GM19025 (cell line): Measurements from ENCODE around the gene AMBP.

Experiments
- ATAC-seq: cut with Tn5 transposase; IDR thresholded peaks from one replicate; pipeline ENCODE4 v1.9.1; 2021; ENCODE audit warnings: mild to moderate bottlenecking, low read depth, moderate library complexity; ENCODE audit not compliant: unreplicated experiment

Gene AMBP

DNA sequence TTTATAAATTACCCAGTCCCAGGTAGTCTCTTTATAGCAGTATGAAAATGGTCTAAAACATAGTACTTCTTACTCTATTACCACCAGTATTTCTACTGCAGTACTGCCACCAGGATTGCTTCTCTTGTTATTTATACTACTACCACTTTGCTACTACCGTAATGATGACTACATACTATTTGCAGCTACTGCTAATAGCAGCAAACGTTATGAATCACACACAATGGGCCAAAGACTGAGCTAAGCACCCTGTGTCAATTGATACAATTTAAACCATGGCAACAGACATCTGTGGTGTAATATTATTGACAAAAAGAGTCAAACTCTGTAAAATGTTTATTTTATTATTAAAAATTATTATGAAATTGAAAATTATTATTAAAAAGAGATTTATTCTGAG is 36.3 kb upstream of the AMBP start:
- ATAC-seq, result no peak

DNA sequence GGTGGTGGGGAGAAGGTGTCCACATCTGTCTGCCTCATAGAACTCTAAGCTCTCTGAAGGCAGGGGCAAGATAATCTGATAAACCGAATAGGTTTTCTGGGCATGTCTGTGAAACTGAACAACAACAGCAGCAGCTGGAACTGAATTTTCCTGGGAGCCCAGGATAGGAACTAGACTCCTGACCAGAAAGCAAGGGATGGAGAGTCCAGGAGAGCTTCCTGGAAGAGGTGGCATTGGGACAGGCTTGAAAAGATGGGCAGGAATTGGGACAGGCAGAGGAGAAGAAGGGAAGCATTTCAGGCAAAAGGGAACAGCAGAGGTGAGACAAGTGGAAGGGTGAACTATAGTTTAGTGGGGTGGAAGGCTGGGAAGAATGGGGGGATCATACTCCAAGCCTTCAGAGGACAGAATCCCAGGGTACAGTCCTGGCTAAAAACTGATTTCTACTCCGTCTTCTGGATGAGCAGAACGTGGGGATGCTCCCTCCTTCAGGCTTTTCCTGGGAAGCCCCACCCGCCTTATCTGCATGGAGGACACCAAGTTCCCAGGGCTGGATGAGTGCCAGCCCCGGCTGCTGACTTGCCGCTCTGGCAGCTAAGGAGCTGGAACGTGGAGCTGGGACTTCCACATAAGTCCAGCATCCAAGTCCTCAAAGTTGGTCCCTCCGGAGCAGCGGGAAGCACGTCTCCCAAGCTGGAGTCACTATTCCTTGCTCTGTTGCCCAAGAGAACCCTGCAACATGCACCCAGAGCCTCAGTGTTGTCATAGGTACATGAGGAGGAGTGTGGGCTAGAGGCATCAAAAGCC is 34.9 kb upstream of the AMBP start:
- ATAC-seq, result no peak

DNA sequence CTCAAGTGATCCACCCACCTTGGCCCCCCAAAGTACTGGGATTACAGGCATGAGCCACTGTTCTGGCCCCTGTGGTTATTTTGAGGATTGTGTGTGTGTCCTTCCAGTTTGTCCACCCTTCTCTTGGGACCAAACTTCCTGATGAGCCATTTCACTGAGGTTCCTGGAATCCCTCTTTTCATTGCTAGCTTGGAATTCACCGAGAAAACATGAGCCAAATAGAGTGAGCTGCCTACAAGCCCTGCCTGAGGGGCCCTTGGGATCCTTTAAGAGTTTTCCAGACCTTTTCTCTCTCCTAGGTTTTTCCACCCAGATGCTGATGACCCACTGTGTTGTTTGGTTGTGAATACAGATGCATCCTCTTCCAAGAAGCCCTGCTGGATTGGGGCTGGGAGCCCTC is 34.2 kb upstream of the AMBP start:
- ATAC-seq, result no peak

- no peak for ATAC-seq
Observed at GRCh38 chr9:114110180-114110579, 32.1 kb upstream of the AMBP start.

- no peak for ATAC-seq
Observed at GRCh38 chr9:114109124-114109523, 31.0 kb upstream of the AMBP start.

- ATAC-seq, result no peak
Observed at GRCh38 chr9:114108016-114108833, 30.1 kb upstream of the AMBP start.

DNA sequence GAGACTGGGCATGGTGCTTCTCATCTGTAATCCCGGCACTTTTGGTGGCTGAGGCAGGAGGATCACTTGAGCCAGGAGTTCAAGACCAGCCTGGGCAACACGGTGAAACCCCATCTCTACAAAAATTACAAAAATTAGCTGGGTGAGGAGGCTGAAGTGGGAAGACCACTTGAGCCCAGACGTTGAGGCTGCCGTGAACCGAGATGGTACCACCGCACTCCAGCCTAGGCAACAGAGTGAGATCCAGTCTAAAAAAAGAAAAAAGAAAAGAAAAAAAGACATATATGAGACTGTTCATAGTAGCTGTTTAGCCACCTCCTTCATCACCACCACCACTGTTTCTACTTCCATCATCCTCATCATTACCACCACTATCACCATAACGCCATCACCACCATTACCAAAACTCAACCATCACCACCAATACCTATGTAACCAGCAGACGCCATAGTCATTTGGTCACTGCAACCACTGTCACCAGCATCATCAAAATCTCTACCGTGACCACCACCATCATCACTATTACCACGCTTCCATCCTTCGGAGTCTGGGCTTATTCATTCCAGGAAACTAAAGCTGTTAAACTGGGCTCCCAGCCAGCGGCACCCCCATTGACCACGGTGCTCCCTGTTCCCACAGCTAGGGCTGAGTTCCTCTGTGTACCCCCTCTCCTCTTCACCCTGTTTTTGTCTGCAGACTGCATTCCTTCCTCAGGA is 29.3 kb upstream of the AMBP start:
- ATAC-seq, result no peak

GRCh38 chr9:114105236-114105635 is 27.1 kb upstream of the AMBP start:
- ATAC-seq, result no peak

DNA sequence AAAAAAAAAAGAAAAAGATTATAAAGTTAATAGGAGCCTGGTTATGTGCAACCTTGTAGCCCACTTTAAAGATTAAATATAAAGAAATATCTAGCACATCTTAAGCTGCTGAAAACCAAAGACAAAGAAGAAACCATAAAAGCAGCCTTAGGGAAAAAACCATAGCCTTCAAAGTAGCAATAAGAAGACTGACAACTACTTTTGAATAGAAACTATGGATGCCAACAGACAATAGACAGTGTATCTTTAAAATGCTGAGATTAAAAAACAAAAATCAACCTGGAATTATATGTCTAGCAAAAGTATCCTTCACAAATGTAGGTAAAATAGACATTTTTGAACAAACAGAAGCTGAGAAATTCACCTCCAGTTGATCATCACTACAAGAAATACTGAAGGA is 24.4 kb upstream of the AMBP start:
- ATAC-seq, result no peak

GRCh38 chr9:114100536-114100935 is 22.4 kb upstream of the AMBP start:
- no peak for ATAC-seq

DNA sequence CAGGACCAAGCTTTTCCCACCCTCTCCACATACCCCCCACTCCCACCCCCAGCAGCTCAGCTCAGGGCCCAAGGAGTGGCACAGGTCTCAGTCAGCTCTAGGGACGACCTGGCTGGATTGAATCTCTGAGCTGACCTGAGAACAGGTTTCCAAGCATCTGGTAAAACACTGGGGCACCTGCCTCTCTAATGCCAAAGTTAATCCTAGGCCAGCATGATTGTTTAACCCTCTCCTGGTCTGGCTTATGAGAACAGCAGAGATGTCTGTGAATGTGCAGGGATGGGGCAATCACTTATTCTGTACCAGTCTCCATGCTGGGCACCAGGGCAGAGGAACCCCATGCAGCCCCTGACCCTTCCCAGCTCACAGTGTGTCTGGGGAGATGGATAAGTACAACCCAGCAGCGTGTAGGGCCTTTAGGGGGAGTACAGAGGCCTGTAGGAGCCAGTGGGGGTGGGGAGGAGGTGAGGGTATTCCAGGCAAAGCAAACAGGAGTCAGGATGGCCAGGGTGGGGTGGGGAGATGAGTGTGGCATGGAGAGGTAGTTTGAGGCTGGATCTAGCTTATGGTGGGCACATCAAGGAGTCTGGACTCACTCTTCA is 21.7 kb upstream of the AMBP start:
- ATAC-seq, result no peak

- ATAC-seq, result no peak
Observed at GRCh38 chr9:114098936-114099668, 21.0 kb upstream of the AMBP start, which contains the start of gene KIF12. TSS of gene KIF12 (minus strand) at chr9:114099292. CDS start at chr9:114099276, 16 bp downstream.

DNA sequence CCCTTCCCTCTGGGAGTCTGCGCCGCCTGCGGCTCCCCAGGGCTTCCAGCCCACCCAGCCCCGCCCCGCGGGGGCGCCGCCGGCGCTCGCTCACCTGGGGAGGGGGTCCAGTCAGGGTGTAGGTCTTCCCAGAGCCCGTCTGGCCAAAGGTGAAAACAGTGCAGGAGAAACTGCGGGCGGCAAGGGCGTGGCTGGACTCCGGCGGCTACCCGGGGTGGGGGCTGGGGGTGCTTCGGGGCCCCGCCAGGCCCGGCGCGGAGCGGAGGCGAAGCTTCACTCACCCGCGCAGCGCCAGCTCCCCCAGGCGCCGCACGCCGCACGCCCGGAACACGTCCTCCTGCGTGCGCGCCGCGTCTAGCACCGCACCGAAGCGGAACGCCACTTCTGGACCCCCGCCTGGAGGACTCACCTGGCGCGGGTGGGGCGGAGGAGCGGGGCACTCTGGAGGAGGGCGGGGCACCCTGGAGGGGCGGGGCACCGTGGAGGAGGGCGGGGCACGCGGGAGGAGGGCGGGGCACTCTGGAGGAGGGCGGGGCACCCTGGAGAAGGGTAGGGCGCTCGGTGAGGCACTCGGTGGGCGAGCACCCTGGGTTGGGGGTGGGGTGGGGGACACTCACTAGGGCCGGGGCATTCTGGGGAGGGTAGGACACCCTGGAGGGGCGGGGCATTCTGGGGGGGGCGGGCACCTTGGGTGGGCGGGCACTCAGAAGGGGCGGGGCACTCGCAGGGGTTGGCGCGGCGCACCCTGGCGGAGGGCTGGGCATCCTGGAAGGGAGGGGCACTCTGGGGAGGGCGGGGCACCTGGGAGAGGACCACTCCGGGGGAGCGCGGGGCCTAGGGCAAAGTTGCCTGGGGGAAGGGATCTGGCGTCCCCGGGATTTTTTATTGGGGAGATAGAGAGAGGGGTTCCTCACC is 20.2 kb upstream of the AMBP start:
- ATAC-seq, result no peak

- no peak for ATAC-seq
Observed at GRCh38 chr9:114097613-114098020, 19.5 kb upstream of the AMBP start.

GRCh38 chr9:114096866-114097612 is 18.9 kb upstream of the AMBP start:
- ATAC-seq, result no peak

DNA sequence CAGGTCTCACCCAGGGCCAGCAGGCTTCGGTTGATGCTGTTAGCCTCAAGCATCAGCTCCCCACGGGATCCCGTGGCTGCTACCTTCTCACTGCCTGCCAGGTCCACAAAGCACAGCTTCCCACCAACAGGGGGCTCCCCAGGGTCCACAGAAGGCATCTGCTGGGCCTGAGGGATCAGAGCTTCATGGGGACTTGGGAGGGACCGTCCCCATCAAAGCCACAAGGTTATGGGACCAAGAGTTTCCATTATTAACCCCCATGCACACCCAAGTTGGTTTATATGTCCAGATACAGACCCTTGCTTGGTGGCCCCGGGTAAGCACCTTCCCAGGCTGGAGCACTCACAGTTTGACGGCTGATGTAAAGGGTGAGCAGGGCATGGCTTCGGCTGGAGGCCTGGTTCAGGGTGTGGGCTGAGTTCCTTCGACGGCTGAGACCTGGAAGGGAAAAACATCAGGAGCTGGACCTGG is 18.0 kb upstream of the AMBP start:
- no peak for ATAC-seq

DNA sequence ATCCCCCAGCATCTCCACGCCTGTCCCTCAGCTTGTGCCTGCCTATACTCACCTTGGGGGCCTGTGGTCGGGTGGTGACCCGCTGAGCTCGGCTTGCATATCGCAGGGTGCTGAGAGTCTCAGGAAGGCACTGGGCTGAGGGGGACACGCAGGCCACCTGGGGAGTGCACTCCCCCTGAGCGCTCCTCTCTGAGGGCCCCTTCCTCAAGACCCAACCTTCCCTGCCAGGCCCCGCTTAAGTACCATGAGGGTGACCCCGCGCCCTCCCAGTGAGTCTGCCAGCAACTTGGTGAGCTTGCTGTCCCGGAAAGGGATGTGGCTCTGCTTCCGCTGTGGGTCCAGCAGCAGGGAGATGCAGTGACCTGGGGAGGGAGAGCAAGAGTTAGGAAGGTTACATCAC is 16.9 kb upstream of the AMBP start:
- ATAC-seq, result no peak
